Measurements from ENCODE around the gene IL17B. TPM values are rescaled to one million over a fixed set of nuclear protein-coding genes. Genes with fewer than 3 reads are reported as not detected.
A peak's percentile ranks its signal among the peaks of the same experiment; 100 is the strongest.

Gene IL17B
- total RNA-seq, 1 donor from 2014 or later: 0.46 TPM

- Mint-ChIP-seq H3K27me3 (no peaks in the 10 kb centered on the region), H3K4me1 (ENCODE audit: unreplicated experiment) (peaks cover 42% of the 10 kb centered on the region), H3K36me3 (no peaks in the 10 kb centered on the region), H3K27ac (no peak overlapping the region), H3K9me3 (no peaks in the 10 kb centered on the region), H3K4me3 (peak overlapping the region; percentile 93)
- no peak for DNase-seq (ENCODE audit: extremely low spot score, unreplicated experiment)
- no peak for TF ChIP-seq CTCF (conservative IDR thresholded peaks at IDR 0.05)
These were observed 29.4 kb upstream of the IL17B start for GRCh38 chr5:149408252-149409099.

- no peak for TF ChIP-seq CTCF (conservative IDR thresholded peaks at IDR 0.05)
- H3K27me3 Mint-ChIP-seq: no peaks in the 10 kb centered on the region
- H3K4me1 Mint-ChIP-seq (ENCODE audit: unreplicated experiment): peaks cover 40% of the 10 kb centered on the region
- peak overlapping the region; percentile 93 for H3K4me3 Mint-ChIP-seq
- H3K27ac Mint-ChIP-seq: peak overlapping the region; percentile 58
- no peaks in the 10 kb centered on the region for H3K36me3 Mint-ChIP-seq
- H3K9me3 Mint-ChIP-seq: no peaks in the 10 kb centered on the region
- DNase-seq (ENCODE audit: extremely low spot score, unreplicated experiment): no peak
These were observed 28.5 kb upstream of the IL17B start for GRCh38 chr5:149407323-149408251.

GRCh38 chr5:149406979-149407306, 27.9 kb upstream of the IL17B start:
- Mint-ChIP-seq H3K4me1 (ENCODE audit: unreplicated experiment) (peaks cover 46% of the 10 kb centered on the region), H3K9me3 (no peaks in the 10 kb centered on the region), H3K27ac (peak overlapping the region; percentile 58), H3K4me3 (peak overlapping the region; percentile 93), H3K27me3 (no peaks in the 10 kb centered on the region), H3K36me3 (no peaks in the 10 kb centered on the region)
- DNase-seq (ENCODE audit: extremely low spot score, unreplicated experiment): no peak
- no peak for TF ChIP-seq CTCF (conservative IDR thresholded peaks at IDR 0.05)

GRCh38 chr5:149406203-149406978, 27.3 kb upstream of the IL17B start:
- no peak for TF ChIP-seq CTCF (conservative IDR thresholded peaks at IDR 0.05)
- H3K27ac Mint-ChIP-seq: peak overlapping the region; percentile 57
- H3K4me3 Mint-ChIP-seq: peak overlapping the region; percentile 93
- DNase-seq (ENCODE audit: extremely low spot score, unreplicated experiment): no peak
- no peaks in the 10 kb centered on the region for H3K27me3 Mint-ChIP-seq
- H3K9me3 Mint-ChIP-seq: no peaks in the 10 kb centered on the region
- peaks cover 47% of the 10 kb centered on the region for H3K4me1 Mint-ChIP-seq (ENCODE audit: unreplicated experiment)
- H3K36me3 Mint-ChIP-seq: no peaks in the 10 kb centered on the region

- Mint-ChIP-seq H3K9me3 (no peaks in the 10 kb centered on the region), H3K27ac (peak overlapping the region; percentile 57), H3K4me1 (ENCODE audit: unreplicated experiment) (peaks cover 53% of the 10 kb centered on the region), H3K36me3 (no peaks in the 10 kb centered on the region), H3K4me3 (peak overlapping the region; percentile 46), H3K27me3 (no peaks in the 10 kb centered on the region)
- no peak for TF ChIP-seq CTCF (conservative IDR thresholded peaks at IDR 0.05)
- no peak for DNase-seq (ENCODE audit: extremely low spot score, unreplicated experiment)
These were observed 26.6 kb upstream of the IL17B start for GRCh38 chr5:149405550-149406202.

Measured in type B pancreatic cell (in vitro differentiated cells).